Jurkat, Clone E6-1 (cell line): ENCODE results near the gene ITGAE.

Source experiments
- DNase-seq: peaks from one replicate; pipeline ENCODE4 v3.0.0-alpha.2; 2011; ENCODE audit warnings: low read depth, low spot score
- H3K4me3 ChIP-seq: 2 replicates; pipeline ENCODE4 v1.5.1; 2011; ENCODE audit warnings: mild to moderate bottlenecking, low read length, control low read depth, moderate library complexity

ITGAE gene

GRCh38 chr17:3818786-3819185, 17.8 kb upstream of the ITGAE start:
- no peak for DNase-seq
- H3K4me3 ChIP-seq = no peak overlapping the region

- no peak for DNase-seq
- no peak overlapping the region for H3K4me3 ChIP-seq
Measured at GRCh38 chr17:3817851-3818605, 17.0 kb upstream of the ITGAE start.

- no peak overlapping the region for H3K4me3 ChIP-seq
- no peak for DNase-seq
Measured at GRCh38 chr17:3815925-3816324, 14.9 kb upstream of the ITGAE start.

GRCh38 chr17:3815122-3815521, 14.1 kb upstream of the ITGAE start:
- no peak overlapping the region for H3K4me3 ChIP-seq

GRCh38 chr17:3814361-3814760, 13.4 kb upstream of the ITGAE start:
- DNase-seq = no peak
- no peak overlapping the region for H3K4me3 ChIP-seq

More at GRCh38 chr17:3815122-3815521, 14.1 kb upstream of the ITGAE start:
- no peak for DNase-seq

GRCh38 chr17:3813171-3813570, 12.2 kb upstream of the ITGAE start:
- no peak overlapping the region for H3K4me3 ChIP-seq
- DNase-seq = no peak

GRCh38 chr17:3812771-3813170, 11.8 kb upstream of the ITGAE start:
- H3K4me3 ChIP-seq = no peak overlapping the region
- no peak for DNase-seq

- no peak for DNase-seq
- no peak overlapping the region for H3K4me3 ChIP-seq
Measured at GRCh38 chr17:3812284-3812683, 11.3 kb upstream of the ITGAE start.

GRCh38 chr17:3810019-3810418, 9.0 kb upstream of the ITGAE start:
- no peak overlapping the region for H3K4me3 ChIP-seq
- no peak for DNase-seq

GRCh38 chr17:3809135-3809534, 8.1 kb upstream of the ITGAE start:
- no peak for DNase-seq

GRCh38 chr17:3808701-3809100, 7.7 kb upstream of the ITGAE start:
- H3K4me3 ChIP-seq = no peak overlapping the region
- no peak for DNase-seq

More at GRCh38 chr17:3809135-3809534, 8.1 kb upstream of the ITGAE start:
- H3K4me3 ChIP-seq = no peak overlapping the region

- DNase-seq = no peak
- no peak overlapping the region for H3K4me3 ChIP-seq
Measured at GRCh38 chr17:3805581-3805980, 4.6 kb upstream of the ITGAE start.

- no peak for DNase-seq
- H3K4me3 ChIP-seq = no peak overlapping the region
Measured at GRCh38 chr17:3804503-3804931, 3.5 kb upstream of the ITGAE start.

GRCh38 chr17:3803308-3803640, 2.3 kb upstream of the ITGAE start:
- no peak for DNase-seq
- no peak overlapping the region for H3K4me3 ChIP-seq

- no peak overlapping the region for H3K4me3 ChIP-seq
Measured at GRCh38 chr17:3802461-3803307, 1.7 kb upstream of the ITGAE start.

GRCh38 chr17:3801792-3802191, 804 bp upstream of the ITGAE start:
- DNase-seq = no peak
- H3K4me3 ChIP-seq = no peak overlapping the region

More at GRCh38 chr17:3802461-3803307, 1.7 kb upstream of the ITGAE start:
- no peak for DNase-seq

- no peak overlapping the region for H3K4me3 ChIP-seq
- no peak for DNase-seq
Measured at GRCh38 chr17:3801347-3801746, 359 bp upstream of the ITGAE start.

- no peak overlapping the region for H3K4me3 ChIP-seq
- DNase-seq = no peak
Measured at GRCh38 chr17:3799181-3799945, 1.6 kb downstream of the ITGAE start.

GRCh38 chr17:3798273-3799180, 2.5 kb downstream of the ITGAE start:
- H3K4me3 ChIP-seq = no peak overlapping the region
- no peak for DNase-seq
